ENCODE results near the gene MMP15. TPM values are rescaled to one million over a fixed set of nuclear protein-coding genes. Genes with fewer than 3 reads are reported as not detected.

MMP15 gene
- total and polyA plus RNA-seq, 12 donors = 24.4 to 88.4 (median 58.1) TPM

DNA sequence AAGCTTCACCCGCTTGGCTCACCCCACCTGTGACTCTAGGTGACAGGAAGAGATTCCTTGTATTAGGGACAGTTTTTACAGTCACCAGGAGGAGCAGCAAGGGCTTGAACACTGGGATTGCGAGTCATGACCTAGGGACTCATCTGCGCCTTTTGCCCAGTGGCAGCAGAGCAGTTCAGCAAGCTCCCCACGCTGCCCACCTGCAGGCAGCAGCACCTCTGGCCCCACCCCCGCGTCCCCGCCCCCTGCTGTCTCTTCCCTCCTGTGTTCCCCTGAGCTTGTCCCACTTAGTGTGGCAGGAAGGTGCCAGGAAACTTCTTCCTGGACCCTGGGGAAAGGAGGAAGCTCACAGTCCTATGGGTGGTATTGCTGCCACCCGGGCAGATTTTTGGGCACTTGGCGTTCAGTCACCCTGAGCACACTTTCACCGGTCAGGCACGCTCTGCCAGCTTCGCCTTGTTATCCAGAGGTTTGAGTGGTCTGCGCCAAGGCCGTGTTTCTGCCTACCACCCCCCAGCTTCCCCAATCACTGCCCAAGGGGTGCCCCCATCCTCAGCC is 8.7 kb downstream of the MMP15 start:
- ATAC-seq (no peak), DNase-seq (no peak)
- WGBS, 2 donors = 59 to 73% methylated on average over 14 of the region's 14 CpGs

DNA sequence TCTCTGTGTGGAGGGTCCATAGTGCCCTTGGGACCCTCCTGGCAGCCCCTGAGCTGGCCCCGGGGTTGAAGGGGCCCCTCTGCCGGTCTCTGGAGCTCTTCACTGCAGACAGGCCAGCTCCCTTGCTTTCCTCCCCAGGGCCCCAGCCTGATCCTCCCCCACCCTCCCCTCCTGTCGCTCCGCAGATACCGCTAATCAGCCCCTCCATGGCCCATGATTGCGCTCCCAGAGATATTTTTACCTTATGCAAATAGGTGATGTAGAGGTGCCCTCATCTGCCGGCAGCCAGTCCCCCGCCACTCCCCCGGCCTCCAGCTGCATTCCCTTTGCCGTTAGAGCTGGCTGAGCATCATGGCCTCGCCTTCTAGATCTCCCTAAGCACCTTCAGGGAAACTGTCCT is 9.2 kb downstream of the MMP15 start:
- H3K36me3 ChIP-seq = peaks cover 0 to 28% (median 5%) of the 10 kb centered on the region in 9 donors
- ATAC-seq = peak in 3 of 8 donors; percentile 9 to 43 (median 11)
- H3K9me3 ChIP-seq = no peaks in the 10 kb centered on the region
- H3K27ac ChIP-seq = peak overlapping the region in 7 of 10 donors; percentile 48 to 99 (median 71)
- no peaks in the 10 kb centered on the region for H3K27me3 ChIP-seq
- peak overlapping the region in 1 of 10 donors; percentile 5 for H3K4me3 ChIP-seq
- no peak for DNase-seq
- intact Hi-C loops (cut with DNase I) = loop anchor here in 1 of 10 donors (5.0 kb wide), 1 partner anchor 48 kb away; no protein-coding TSS in a partner anchor
- H3K4me1 ChIP-seq = peaks cover 23 to 78% (median 67%) of the 10 kb centered on the region in 9 donors
- TF ChIP-seq, protein P1, sequence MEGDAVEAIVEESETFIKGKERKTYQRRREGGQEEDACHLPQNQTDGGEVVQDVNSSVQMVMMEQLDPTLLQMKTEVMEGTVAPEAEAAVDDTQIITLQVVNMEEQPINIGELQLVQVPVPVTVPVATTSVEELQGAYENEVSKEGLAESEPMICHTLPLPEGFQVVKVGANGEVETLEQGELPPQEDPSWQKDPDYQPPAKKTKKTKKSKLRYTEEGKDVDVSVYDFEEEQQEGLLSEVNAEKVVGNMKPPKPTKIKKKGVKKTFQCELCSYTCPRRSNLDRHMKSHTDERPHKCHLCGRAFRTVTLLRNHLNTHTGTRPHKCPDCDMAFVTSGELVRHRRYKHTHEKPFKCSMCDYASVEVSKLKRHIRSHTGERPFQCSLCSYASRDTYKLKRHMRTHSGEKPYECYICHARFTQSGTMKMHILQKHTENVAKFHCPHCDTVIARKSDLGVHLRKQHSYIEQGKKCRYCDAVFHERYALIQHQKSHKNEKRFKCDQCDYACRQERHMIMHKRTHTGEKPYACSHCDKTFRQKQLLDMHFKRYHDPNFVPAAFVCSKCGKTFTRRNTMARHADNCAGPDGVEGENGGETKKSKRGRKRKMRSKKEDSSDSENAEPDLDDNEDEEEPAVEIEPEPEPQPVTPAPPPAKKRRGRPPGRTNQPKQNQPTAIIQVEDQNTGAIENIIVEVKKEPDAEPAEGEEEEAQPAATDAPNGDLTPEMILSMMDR (IDR thresholded peaks at IDR 0.05) = no peak
- WGBS, 2 donors = 43 to 54% methylated on average over 11 of the region's 11 CpGs

More for the DNA sequence above, 8.7 kb downstream of the MMP15 start:
- H3K9me3 ChIP-seq = no peaks in the 10 kb centered on the region
- H3K4me1 ChIP-seq = peaks cover 25 to 84% (median 73%) of the 10 kb centered on the region in 9 donors
- H3K36me3 ChIP-seq = peaks cover 0 to 22% (median 3%) of the 10 kb centered on the region in 9 donors
- intact Hi-C loops (cut with DNase I) = loop anchor here in 1 of 10 donors (5.0 kb wide), 1 partner anchor 48 kb away; no protein-coding TSS in a partner anchor
- H3K4me3 ChIP-seq = peak overlapping the region in 1 of 10 donors; percentile 5
- peak overlapping the region in 7 of 10 donors; percentile 48 to 99 (median 93) for H3K27ac ChIP-seq
- TF ChIP-seq, protein P1 (IDR thresholded peaks at IDR 0.05) = no peak
- no peaks in the 10 kb centered on the region for H3K27me3 ChIP-seq

DNA sequence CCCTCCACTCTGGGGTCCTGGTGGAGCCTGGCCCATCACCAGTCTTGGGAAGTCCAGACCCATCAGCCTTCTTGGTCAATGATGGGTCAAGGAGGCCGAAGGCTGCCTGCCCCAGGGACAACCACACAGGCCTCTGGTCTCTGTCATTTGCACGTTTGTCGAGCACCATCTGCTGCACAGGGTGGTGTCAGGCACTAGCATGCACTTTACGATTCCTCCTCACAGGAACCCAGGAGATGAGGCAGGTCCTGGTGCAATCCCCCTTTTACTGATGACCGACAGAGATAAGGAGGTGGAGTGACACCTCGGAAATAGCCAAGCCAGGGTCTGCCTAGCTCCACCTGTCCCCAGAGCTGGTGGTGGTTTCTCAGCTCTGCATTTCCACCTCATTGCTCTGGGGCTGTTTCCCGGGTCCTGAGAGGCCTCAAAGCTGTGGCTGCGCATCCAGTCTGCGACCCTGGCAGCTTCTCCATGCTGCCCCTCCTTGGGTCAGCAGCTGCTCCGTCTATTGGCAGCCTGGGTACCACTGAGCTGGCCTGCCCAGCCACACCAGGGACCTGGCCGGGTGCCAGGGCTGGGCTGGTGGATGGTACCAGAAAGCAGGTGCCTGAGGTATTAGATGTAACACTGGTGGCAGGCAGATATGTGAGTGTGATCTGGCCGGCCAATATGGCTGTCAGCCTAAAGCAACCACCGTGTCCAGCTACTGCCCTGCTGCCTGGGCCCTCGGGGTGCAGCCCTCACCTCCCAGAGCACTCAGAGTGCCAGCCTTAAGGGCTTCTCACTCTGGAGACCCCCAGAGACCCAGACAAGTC is 10.0 kb downstream of the MMP15 start:
- WGBS, 2 donors = 51 to 62% methylated on average over 14 of the region's 14 CpGs
- no peak for ATAC-seq
- DNase-seq = no peak

DNA sequence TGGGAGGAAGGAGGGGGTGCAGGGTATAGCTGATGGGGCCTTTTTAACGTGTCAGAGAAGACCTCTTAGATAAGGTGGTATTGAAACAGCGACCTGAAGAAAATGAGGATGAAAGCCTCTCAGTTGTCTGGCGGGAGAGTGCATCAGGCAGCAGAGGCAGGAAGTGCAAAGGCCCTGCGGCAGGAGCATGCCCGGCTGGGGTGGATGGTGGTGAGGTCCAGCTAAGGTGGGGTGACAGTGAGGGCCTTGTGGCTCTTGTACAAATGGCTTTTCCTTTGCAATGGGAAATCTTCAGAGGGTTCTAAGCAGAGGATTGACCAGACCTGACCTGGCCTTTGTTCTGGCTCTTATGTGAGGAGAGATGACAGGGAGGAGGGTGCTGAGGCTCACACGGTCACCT is 11.4 kb downstream of the MMP15 start:
- Histone ChIP-seq H3K4me1 (peaks cover 15 to 56% (median 45%) of the 10 kb centered on the region in 9 donors), H3K27ac (no peak overlapping the region), H3K9me3 (no peaks in the 10 kb centered on the region), H3K4me3 (no peak overlapping the region), H3K36me3 (peaks cover 0 to 49% (median 19%) of the 10 kb centered on the region in 9 donors), H3K27me3 (no peaks in the 10 kb centered on the region)
- DNase-seq (no peak), ATAC-seq (no peak)
- WGBS, 2 donors = 82 to 85% methylated on average over 6 of the region's 6 CpGs
- intact Hi-C loops (cut with DNase I) = no loop called here
- TF ChIP-seq, protein P1 (IDR thresholded peaks at IDR 0.05) = no peak

More for the DNA sequence above, 10.0 kb downstream of the MMP15 start:
- Histone ChIP-seq H3K4me1 (peaks cover 20 to 70% (median 59%) of the 10 kb centered on the region in 9 donors), H3K9me3 (no peaks in the 10 kb centered on the region), H3K27me3 (no peaks in the 10 kb centered on the region), H3K27ac (peak overlapping the region in 5 of 10 donors; percentile 41 to 99 (median 96)), H3K4me3 (no peak overlapping the region), H3K36me3 (peaks cover 0 to 35% (median 11%) of the 10 kb centered on the region in 9 donors)
- TF ChIP-seq, protein P1 (IDR thresholded peaks at IDR 0.05) = peak in 3 of 9 donors; percentile 21 to 29 (median 27)
- intact Hi-C loops (cut with DNase I) = no loop called here
